GM19099 (cell line): Measurements from ENCODE around the gene CMTM4.

Source experiments
- POLR2A ChIP-seq: IDR thresholded peaks from 3 replicates; pipeline ENCODE4 v1.6.1; 2011; ENCODE audit warnings: low read depth; ENCODE audit not compliant: insufficient read length; ENCODE audit errors: extremely low read depth

The CMTM4 gene

GRCh38 chr16:66641387-66641786, 55.2 kb downstream of the CMTM4 start:
- no peak for TF ChIP-seq POLR2A

DNA sequence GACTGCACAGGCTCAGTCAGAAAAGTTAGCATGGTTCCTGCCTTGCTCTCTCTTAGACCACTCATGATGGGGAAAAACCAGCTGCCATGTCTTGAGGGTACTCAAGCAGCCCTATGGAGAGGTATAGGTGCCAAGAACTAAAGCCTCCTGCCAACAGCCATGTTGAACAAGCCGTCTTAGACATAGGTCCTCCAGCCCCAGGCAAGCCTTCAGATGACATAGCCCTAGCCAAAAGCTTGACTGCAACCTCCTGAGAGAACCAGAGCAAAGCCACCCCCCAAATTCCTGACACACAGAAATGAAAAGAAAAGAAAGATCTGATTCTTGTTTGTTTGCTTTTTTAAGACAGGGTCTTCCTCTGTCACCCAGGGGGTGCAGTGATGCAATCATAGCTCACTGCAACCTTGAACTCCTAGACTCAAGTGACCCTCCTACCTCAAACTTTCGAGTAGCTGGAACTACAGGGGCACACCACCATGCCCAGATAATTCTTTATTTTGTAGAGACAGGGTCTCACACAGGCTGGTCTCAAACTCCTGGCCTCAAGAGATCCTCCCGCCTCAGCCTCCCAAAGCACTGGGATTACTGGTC, 55.7 kb downstream of the CMTM4 start:
- no peak for TF ChIP-seq POLR2A

DNA sequence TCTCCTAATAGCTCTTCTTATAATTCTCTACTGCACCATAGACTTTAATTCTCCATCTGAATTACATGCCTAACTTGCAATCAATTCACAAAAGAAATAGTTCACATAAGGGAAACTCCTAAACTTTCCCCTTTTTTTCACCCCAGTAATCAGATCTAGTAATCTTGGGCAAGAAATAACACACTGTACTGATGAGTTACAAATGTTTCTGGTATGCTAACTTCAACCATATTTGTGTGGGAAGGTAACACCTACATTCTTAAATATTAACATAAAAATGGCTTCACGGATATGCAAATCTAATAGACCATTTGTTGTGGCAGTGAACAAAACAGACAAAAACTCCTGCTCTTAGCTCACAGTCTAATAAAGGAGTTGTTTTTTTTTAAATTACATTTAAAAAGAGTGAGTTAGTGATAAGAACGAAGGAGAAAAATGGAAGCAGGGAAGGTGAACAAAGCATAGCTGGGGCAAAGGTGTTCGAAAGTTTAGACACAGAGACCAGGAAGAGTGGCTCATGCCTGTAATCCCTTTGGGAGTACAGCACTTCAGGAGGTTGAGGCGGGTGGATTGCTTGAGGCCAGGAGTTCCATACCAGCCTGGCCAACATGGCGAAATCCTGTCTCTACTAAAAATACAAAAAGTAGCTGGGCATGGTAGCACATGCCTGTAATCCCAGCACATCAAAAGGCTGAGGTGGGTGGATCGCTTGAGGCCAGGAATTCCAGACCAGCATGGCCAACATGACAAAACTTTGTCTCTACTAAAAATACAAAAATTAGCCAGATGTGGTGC, 57.3 kb downstream of the CMTM4 start:
- no peak for TF ChIP-seq POLR2A

- no peak for TF ChIP-seq POLR2A
These were observed 58.7 kb downstream of the CMTM4 start for GRCh38 chr16:66637806-66638205.

DNA sequence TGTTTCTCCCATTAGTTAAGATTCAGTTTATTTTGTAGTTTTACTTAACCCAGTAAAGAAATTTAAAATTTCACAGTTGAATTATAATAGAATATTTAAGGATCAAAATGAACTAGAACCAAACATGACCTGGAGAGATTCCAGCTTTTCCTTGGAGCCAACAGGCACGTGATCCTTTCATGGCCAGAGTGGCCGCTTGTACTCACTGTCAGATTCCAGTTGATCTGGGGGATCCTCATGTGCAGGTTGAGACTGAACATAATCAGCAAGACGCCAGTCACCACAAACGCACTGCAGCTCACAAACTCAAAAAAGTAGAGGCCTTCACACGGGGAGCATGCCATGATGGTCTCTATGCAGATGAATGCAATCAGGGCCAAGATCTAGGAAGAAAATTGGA, 60.3 kb downstream of the CMTM4 start:
- no peak for TF ChIP-seq POLR2A

- no peak for TF ChIP-seq POLR2A
These were observed 61.1 kb downstream of the CMTM4 start for GRCh38 chr16:66635406-66635805.

GRCh38 chr16:66634527-66635196, 61.9 kb downstream of the CMTM4 start:
- no peak for TF ChIP-seq POLR2A

GRCh38 chr16:66629856-66630255, 66.7 kb downstream of the CMTM4 start:
- no peak for TF ChIP-seq POLR2A

GRCh38 chr16:66623755-66624154, 72.8 kb downstream of the CMTM4 start:
- TF ChIP-seq POLR2A: no peak

- TF ChIP-seq POLR2A: no peak
These were observed 73.7 kb downstream of the CMTM4 start for GRCh38 chr16:66622863-66623262.

- TF ChIP-seq POLR2A: no peak
These were observed 74.6 kb downstream of the CMTM4 start for GRCh38 chr16:66621973-66622372.

- TF ChIP-seq POLR2A: no peak
These were observed 76.1 kb downstream of the CMTM4 start for GRCh38 chr16:66620429-66620795.

GRCh38 chr16:66619534-66620428, 76.8 kb downstream of the CMTM4 start:
- no peak for TF ChIP-seq POLR2A

- TF ChIP-seq POLR2A: no peak
These were observed 77.8 kb downstream of the CMTM4 start for GRCh38 chr16:66618588-66619375.

- TF ChIP-seq POLR2A: no peak
These were observed 78.8 kb downstream of the CMTM4 start for GRCh38 chr16:66617728-66618127.

DNA sequence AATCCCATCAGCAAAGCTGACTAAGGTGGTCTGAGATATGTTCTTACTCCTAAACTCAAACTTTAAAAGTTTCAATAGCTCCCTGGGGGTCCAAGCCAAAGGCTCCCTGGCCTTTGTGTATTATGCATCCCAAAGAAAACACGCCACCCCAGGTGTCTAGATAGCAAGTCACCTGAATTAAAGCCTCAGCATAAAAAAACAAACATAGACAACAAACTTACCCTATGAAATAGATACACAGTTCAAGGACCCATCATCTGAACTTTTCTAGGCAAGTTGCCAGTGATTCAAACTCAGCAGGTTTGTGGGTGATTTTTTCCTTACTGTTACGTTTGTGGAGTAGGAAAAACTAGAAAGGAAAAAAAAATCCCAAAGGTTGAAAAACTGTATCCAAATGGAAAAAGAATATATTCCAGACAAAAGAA, 79.5 kb downstream of the CMTM4 start:
- TF ChIP-seq POLR2A: no peak
